Upper lobe of right lung (tissue), 1 donor: Measurements from ENCODE around the gene NRL. TPM values are rescaled to one million over a fixed set of nuclear protein-coding genes. Genes with fewer than 3 reads are reported as not detected.
A peak's percentile ranks its signal among the peaks of the same experiment; 100 is the strongest.
"Not testable (repeated sequence)": the region's sequence is repeated elsewhere in the genome, so short reads cannot be mapped to it uniquely, and the experiment has no call there.

Source experiments
- ATAC-seq: fragments of 200-7000 bp; cut with Tn5 transposase; one replicate; pipeline ENCODE4 v1.9.1; 2020; ENCODE audit warnings: mild to moderate bottlenecking, moderate library complexity
- DNase-seq: peaks from one replicate; pipeline ENCODE4 v3.0.0-alpha.2; 2020
- H3K27ac ChIP-seq: fragments of 200-600 bp; one replicate; pipeline ENCODE4 v1.8.0; 2022
- H3K27me3 ChIP-seq: fragments of 200-600 bp; one replicate; pipeline ENCODE4 v1.8.0; 2022; ENCODE audit warnings: mild to moderate bottlenecking
- H3K36me3 ChIP-seq: fragments of 200-600 bp; one replicate; pipeline ENCODE4 v1.8.0; 2022
- H3K4me1 ChIP-seq: fragments of 200-600 bp; one replicate; pipeline ENCODE4 v1.8.0; 2022
- H3K4me3 ChIP-seq: fragments of 200-600 bp; one replicate; pipeline ENCODE4 v1.8.0; 2022; ENCODE audit warnings: mild to moderate bottlenecking
- H3K9me3 ChIP-seq: fragments of 200-600 bp; one replicate; pipeline ENCODE4 v1.8.0; 2022
- CTCF ChIP-seq: fragments of 200-600 bp; IDR thresholded peaks from one replicate; pipeline ENCODE4 v1.8.0; 2022; ENCODE audit warnings: antibody characterized with exemption
- intact Hi-C: fragments of 100-400 bp; cut with DNase I; formaldehyde crosslinking; loops from one replicate; pipeline ENCODE4 v1.11.0; 2022
- total RNA-seq: library from RNA; stranded (reverse); fragmentation: NEBNext Ultra II Directional; extraction: Animal tissue kit (Norgen Biotek cat#: 25700); gene quantifications from one replicate; pipeline ENCODE4 v1.2.1, GENCODE V29; 2021
- donor health status: DM: no; HTN: yes; CAD: no; lungs with severe emphysema.

NRL gene
- total RNA-seq, 1 donor from 2014 or later = 2.8 TPM

- Histone ChIP-seq H3K36me3 (no peaks in the 10 kb centered on the region), H3K4me1 (peaks cover 12% of the 10 kb centered on the region), H3K4me3 (no peak overlapping the region), H3K9me3 (no peaks in the 10 kb centered on the region), H3K27ac (no peak overlapping the region), H3K27me3 (no peaks in the 10 kb centered on the region)
- no peak for TF ChIP-seq CTCF
- ATAC-seq (no peak), DNase-seq (no peak)
- intact Hi-C loops = no loop called here
Measured at GRCh38 chr14:24038686-24039085, 76.1 kb downstream of the NRL start.

GRCh38 chr14:24037658-24038037 lies 77.1 kb downstream of the NRL start:
- H3K9me3 ChIP-seq = peaks cover under 1% of the 10 kb centered on the region
- no peak for TF ChIP-seq CTCF
- no peak overlapping the region for H3K4me3 ChIP-seq
- no peak for ATAC-seq
- H3K36me3 ChIP-seq = no peaks in the 10 kb centered on the region
- no peak overlapping the region for H3K27ac ChIP-seq
- intact Hi-C loops = no loop called here
- DNase-seq = no peak
- peaks cover 12% of the 10 kb centered on the region for H3K4me1 ChIP-seq
- H3K27me3 ChIP-seq = no peaks in the 10 kb centered on the region

GRCh38 chr14:24036963-24037657 lies 77.6 kb downstream of the NRL start:
- Histone ChIP-seq H3K4me3 (peak overlapping the region; percentile 51), H3K27ac (peak overlapping the region; percentile 84), H3K4me1 (peaks cover 12% of the 10 kb centered on the region)
- ATAC-seq, H3K36me3 ChIP-seq, DNase-seq, H3K27me3 ChIP-seq, intact Hi-C loops, H3K9me3 ChIP-seq: not testable (repeated sequence)

GRCh38 chr14:24036169-24036962 lies 78.4 kb downstream of the NRL start:
- peak overlapping the region; percentile 84 for H3K27ac ChIP-seq
- intact Hi-C loops = no loop called here
- H3K36me3 ChIP-seq = no peaks in the 10 kb centered on the region
- peak overlapping the region; percentile 51 for H3K4me3 ChIP-seq
- H3K9me3 ChIP-seq = peaks cover 2% of the 10 kb centered on the region
- ATAC-seq (peak; percentile 95), DNase-seq (peak; percentile 95)
- H3K27me3 ChIP-seq = no peaks in the 10 kb centered on the region
- peak; percentile 70 for TF ChIP-seq CTCF
- H3K4me1 ChIP-seq = peaks cover 12% of the 10 kb centered on the region

GRCh38 chr14:24035769-24036168 lies 79.0 kb downstream of the NRL start:
- H3K36me3 ChIP-seq, H3K27me3 ChIP-seq, DNase-seq, intact Hi-C loops, H3K9me3 ChIP-seq: not testable (repeated sequence)
- H3K4me3 ChIP-seq = peak overlapping the region; percentile 51
- peak; percentile 34 for ATAC-seq
- peak overlapping the region; percentile 84 for H3K27ac ChIP-seq
- peaks cover 12% of the 10 kb centered on the region for H3K4me1 ChIP-seq

GRCh38 chr14:24032727-24033418 lies 81.9 kb downstream of the NRL start:
- intact Hi-C loops = no loop called here

GRCh38 chr14:24031331-24031730 lies 83.4 kb downstream of the NRL start:
- H3K27ac ChIP-seq, ATAC-seq, DNase-seq, H3K4me1 ChIP-seq, H3K4me3 ChIP-seq, intact Hi-C loops, H3K36me3 ChIP-seq, H3K9me3 ChIP-seq, H3K27me3 ChIP-seq: not testable (repeated sequence)

More at GRCh38 chr14:24032727-24033418, 81.9 kb downstream of the NRL start:
- H3K36me3 ChIP-seq = no peaks in the 10 kb centered on the region
- H3K4me1 ChIP-seq = peaks cover 12% of the 10 kb centered on the region
- ATAC-seq = no peak
- H3K27me3 ChIP-seq = no peaks in the 10 kb centered on the region
- no peak for DNase-seq
- no peak overlapping the region for H3K27ac ChIP-seq
- H3K4me3 ChIP-seq = no peak overlapping the region
- no peak for TF ChIP-seq CTCF
- H3K9me3 ChIP-seq = peaks cover 2% of the 10 kb centered on the region

- H3K4me1 ChIP-seq, intact Hi-C loops, ATAC-seq, H3K4me3 ChIP-seq, H3K9me3 ChIP-seq, H3K27ac ChIP-seq, H3K36me3 ChIP-seq, H3K27me3 ChIP-seq, DNase-seq: not testable (repeated sequence)
Measured at GRCh38 chr14:24029687-24030086, 85.1 kb downstream of the NRL start.
